GM18870 (cell line): Measurements from ENCODE around the gene NOC4L.
"Not testable (repeated sequence)": the region's sequence is repeated elsewhere in the genome, so short reads cannot be mapped to it uniquely, and the experiment has no call there.

Experiments used
- ATAC-seq: cut with Tn5 transposase; IDR thresholded peaks from one replicate; pipeline ENCODE4 v1.9.1; 2021; ENCODE audit warnings: moderate library complexity; ENCODE audit not compliant: unreplicated experiment

NOC4L gene

DNA sequence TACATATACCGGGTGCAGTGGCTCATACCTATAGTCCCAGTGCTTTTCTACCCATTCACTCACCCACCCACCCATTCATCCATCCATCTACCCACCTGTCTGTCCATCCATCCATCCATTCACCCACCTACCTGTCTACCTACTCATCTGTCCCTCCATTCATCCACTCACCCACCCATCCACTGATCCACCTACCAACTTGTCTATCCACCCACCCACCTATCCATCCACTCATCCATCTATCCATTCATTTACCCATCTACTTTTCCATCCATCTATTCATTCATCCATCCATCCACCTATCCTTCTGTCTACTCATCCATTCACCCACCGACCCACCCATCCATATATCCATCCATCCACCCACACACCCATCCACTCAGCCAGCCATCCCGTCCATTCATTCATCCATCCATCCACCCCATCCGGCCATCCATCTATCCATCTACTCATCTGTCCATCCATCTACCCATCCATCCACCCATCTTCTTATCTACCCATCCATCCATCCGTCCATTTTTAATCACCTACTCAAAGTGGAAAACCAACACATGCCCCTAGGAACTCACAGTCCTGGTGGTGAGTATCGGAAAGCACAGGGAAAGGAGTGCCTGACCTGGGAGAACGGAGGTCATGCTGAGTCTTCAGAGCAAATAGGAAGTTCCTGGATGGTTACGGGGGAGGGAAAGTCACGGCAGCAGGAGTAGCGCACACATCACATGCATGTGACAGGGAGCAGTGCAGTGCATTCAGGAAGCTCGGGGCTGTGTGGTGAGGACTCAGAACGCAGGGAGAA is 20.1 kb upstream of the NOC4L start:
- ATAC-seq: no peak

DNA sequence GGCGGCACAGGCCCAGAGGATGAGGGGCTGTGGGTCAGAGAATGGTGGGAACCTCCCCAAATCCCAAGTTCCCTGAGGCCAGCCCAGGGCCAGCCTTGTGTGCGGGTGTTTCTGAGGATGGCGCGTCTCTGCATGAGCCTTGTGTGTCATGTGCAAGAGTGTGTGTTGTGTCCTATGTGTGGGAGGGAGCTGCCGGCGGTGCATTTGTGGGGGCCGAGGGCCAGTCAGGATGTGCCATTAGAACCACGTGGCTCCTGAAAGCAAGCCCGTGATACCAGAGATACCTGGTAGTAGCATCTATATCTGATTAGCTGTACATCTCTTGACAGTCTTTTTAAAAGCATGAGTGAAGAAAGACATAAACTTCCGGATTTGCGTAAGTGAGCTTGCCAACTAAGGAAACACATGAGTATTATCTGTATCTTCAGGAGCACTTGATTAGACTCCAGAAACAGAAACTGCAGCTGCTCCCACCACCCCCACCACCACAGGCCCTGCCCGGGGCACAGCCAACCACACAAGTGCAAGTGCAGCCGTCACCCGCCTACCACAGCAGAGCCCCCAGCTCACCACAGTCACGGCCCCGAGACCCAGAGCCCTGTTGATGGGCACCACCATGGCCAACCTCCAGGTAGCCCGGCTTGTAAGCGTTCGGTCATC is 19.4 kb upstream of the NOC4L start:
- ATAC-seq: no peak

DNA sequence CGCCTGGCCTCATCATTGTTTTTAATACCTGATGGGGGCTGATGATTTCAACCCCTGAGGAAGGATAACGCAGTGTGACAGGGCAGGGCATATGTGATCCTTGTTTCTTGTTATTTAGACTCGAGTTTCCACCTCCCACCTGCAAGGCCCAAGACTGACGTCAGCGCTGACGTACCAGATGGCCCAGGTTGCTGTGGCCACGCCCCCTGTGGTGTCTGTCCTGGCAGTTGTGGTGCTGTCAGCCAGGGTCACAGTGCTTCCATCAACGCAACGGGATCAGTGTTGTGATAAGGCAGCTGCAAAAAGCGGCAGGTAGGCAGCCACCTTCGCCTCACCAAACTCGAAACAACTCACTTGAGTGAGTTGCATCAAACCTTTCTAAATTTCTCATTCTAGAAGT is 18.5 kb upstream of the NOC4L start:
- no peak for ATAC-seq

DNA sequence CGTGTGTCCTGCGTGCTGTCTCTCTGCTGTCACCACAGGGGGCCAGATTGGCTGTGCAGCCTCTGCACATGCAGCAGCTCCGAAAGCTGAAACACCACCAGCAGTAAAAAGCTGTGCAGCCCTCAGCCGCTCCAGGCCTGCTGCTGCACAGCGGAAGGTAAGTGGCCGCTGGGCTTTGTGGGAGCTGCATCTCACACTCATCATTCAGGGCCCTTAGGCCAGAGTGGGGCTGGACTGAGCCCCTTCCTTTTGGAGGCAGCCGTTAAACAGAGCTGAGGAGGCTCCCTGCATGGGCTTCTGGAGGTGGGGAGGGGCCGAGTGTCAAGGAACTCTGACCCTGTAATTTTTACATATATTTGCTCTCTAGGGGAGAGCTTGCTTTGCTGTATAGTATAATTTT is 17.2 kb upstream of the NOC4L start:
- no peak for ATAC-seq

DNA sequence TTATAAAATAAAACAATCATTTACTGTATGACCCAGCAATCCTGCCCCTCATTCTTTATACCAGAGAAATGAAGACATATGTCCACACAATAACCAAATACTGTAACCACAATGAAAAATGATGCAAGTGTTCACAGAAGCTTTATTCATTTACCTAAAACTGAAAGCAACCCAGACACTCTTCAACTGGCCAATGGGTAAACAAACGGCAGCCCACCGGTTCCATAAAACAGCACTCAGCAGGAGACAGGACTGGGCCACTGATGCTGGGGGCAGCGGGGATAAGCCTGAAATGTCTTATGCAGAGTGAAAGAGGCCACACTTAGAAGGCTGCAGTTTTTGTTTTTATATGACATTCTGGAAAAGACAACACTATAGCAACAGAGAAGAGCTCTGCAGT is 15.2 kb upstream of the NOC4L start:
- no peak for ATAC-seq

DNA sequence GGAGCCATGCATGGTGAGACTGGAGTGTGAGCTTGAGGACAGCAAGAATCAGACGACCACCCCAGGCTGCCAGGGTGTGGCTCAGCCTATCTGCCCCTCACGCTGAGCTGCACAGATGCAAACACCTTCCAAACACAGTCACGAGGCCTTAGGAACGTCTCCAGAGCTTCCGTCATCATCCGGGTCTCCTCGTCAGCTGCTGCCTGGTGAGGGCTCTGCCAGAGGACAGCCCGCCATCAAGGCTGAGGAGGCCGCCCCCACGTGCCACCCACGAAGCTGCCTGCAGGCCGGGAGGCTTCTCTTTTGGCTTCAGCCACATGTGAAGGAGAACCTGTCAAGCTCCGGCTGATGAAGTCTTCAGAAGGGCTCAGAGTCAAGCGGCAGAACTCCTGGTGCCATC is 13.6 kb upstream of the NOC4L start:
- ATAC-seq: no peak

DNA sequence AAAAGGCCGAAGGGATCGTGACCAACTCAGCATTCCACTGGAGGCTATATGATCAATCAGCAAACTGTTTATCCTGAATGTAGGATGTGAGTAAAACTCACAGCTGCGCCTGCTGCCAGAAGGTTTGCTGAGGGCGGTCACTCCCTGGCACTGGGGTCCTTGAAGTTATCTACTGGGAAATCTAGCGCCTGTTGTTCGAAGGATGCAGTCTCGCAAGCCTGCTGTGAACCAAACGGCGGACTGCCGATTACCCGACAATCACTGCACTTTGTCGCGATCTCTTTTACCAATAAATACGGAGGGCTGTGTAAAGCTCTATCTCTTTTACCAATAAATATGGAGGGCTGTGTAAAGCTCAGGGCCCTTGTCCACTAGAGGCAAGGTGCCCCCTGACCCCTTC is 13.0 kb upstream of the NOC4L start:
- ATAC-seq: no peak

DNA sequence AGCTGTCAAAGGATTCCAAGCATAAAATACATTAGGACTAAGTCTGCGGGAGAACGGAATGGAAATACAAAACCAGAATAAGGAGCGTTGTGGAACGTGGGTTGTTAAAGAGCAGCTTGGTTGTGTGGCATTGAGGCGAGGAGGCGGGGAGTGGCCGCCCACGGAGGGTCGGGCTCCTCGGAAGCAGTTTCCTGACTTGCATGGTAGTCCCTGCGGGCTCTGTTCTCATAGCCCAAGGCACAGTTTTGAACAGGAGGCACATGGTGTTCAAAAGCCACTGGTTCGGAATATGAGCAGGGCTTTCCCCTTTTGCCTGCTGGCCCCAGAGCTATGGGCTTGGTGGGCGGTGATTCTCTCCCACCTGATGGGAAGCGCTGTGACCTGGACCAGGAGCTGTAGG is 12.3 kb upstream of the NOC4L start:
- no peak for ATAC-seq

DNA sequence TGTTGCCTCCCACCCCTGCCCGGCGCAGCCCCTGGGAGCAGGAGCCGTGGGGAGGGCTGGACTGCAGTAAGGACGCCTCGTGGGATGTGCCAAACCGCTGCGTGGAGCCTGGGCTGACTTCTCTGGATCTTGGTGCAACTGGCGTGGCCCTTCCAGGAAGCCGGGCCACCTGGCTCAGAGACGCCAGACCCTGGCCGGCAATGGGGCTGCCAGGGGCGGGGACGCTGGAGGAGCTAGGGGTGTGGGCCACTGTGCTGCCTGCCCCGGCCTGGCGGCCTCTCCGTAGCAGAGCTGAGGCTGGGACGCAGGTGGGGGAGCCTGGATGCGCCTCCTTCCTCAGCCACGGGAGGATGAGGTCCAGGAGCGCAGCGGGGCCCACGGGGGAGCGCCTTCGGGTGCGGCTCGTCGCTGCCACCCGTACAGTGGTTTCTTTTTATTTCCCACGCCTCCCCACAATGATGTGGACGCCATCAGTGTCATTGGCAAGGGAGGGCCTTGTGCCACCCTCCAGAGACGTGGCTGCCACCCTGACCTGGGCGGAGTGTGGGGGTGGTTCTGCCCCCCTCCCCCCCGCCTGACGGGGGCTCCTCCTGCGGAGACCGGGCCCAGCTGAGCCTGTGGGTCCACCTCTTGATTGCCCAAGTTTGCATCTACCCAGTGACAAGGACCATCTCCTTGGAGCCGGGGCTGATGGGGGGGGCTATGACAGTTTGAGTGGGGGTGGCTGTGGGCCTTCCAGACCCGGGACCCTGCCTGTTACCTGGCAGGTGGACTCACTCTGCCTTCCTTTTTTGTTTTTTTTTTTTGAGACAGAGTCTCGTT is 11.4 kb upstream of the NOC4L start:
- no peak for ATAC-seq

DNA sequence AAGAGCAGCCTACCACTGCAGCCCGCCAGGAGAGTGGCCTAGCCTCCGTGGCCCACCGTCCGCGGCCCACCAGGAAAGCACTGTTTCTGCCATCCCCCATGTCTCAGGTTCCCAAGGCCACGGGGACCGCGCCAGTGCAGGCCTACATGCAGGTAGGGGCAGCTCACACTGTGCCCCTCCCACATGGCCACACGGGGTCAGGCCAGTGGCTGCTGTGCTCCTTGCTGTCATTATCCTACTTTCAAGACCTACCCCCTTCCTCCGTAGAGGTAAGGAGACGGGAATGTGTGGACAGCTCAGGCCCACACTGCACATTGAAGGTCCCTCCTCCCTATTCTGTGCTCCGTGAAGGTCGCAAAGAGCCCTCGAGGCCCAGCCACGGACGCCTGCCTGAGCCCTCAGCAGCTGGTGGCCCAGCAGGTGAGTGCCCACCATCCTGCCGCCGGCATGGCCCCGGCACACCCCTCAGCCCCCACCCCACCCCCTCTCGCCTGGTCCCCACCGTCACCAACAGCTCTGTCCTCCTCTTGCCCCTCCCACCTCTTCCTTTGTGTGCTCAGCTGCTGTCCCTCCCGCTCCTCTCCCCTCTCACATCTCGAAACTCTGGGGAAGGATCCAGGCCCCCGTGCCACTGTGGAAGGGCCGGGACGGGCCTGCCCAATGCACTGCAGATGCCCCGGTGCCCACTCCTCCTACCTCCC is 10.2 kb upstream of the NOC4L start:
- ATAC-seq: no peak

DNA sequence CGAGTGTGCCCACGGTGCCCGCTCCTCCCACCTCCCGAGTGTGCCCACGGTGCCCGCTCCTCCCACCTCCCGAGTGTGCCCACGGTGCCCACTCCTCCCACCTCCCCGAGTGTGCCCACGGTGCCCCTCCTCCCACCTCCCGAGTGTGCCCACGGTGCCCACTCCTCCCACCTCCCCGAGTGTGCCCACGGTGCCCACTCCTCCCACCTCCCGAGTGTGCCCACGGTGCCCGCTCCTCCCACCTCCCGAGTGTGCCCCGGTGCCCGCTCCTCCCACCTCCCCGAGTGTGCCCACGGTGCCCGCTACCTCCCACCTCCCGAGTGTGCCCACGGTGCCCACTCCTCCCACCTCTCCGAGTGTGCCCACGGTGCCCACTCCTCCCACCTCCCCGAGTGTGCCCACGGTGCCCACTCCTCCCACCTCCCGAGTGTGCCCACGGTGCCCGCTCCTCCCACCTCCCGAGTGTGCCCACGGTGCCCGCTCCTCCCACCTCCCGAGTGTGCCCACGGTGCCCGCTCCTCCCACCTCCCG is 9.5 kb upstream of the NOC4L start:
- not testable (repeated sequence) for ATAC-seq

DNA sequence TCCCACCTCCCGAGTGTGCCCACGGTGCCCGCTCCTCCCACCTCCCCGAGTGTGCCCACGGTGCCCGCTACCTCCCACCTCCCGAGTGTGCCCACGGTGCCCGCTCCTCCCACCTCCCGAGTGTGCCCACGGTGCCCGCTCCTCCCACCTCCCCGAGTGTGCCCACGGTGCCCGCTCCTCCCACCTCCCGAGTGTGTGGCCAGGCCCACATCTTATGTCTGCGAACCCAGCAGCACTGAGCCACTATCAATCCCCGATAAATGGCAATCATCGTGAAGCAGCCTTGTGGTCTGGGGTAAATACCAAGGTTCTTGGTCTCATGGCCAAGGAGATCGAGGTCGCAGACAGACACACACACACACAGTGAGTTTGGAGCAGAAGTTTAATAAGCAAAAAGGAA is 8.0 kb upstream of the NOC4L start:
- not testable (repeated sequence) for ATAC-seq

DNA sequence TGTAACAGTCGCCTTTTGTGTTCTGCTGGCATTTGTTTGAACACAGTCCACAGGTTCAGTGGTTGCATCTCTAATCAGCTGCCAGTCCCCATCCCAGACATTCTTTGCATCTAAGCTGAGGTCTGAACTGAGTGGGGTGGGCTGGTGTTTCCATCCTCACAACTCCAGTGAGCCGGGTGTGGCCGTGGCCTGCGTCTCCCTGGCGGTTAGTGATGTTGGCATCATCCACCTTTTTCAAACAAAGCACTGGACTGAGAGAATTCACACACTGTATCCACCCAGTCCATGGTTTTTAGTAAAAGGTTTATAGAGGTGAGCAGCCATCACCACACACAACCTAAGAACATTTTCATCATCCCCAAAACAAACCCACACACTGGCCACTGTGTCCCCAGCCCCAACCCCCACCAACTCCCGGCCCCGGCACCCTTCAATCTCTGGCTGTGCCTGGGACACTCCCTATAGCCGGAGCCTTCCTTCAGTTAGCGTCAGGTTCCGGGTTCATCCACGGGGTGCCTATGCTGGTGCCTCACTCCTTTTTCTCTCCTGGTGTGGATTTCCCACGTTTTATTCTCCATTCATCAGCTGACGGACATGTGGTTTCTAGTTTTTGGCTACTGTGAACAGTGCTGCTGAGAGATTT is 6.7 kb upstream of the NOC4L start:
- ATAC-seq: no peak

DNA sequence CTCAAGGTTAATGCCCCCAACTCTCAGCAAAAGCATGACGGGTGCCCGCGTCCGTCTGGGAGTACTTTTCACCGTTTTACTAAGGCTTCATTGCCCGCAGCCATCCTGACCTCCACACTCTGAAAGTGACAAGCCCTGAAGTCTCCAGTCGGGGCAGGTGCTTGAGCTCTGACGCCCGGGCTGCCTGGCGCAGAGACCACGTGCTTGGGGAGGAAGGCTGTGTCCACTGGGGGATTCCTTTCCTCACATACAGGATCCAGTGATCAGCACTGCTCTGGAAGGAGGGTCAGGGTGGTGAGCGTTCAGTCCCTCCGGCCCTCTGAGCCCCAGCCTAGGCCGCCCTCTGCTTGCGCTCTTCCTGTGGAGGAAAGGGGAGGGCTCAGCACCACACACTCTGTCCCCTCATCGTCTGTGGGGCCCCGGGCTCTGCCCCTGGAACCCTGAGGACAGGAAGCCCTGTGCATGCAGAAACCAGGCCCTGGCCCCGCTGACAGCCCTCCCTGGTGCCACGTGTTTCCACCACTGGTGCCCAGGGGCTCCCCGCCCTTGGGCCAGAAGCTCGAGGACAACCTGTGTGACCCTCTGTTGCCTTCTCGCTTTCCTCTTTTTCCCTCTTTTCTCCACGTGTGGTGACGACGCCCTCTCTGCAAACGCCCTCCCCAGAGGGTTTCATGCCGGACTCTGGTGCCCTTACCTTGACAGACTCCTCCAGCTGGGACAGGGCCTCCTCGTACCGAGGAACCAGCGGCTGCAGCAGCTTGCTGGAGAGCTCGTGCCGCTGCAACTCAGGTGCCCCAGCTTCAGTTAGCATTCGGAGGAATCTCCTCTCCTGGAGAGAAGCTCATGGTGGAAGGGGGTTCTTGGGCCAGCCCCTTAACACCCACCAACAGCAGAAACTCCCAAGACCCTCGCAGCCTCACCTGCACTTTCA is 5.1 kb upstream of the NOC4L start:
- ATAC-seq: no peak

DNA sequence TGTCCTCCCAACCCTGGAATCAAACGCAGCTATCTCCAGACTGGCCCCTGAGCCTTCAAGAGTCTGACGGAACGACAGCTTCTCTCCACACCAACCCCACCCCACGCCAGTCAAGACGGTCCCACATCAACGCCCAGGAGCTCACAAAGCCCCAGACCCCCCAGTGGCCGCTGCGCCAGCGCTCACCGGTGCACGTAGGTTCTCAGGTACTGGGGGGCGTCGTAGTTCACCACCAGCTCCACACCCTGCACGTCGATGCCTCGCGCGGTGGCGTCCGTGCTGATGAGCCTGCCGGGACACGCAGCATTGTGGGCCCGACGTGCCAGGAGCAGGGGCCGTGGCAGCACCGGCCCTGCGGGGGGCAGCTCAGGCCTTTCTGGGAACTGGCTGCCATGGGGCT is 4.3 kb upstream of the NOC4L start:
- ATAC-seq: no peak

DNA sequence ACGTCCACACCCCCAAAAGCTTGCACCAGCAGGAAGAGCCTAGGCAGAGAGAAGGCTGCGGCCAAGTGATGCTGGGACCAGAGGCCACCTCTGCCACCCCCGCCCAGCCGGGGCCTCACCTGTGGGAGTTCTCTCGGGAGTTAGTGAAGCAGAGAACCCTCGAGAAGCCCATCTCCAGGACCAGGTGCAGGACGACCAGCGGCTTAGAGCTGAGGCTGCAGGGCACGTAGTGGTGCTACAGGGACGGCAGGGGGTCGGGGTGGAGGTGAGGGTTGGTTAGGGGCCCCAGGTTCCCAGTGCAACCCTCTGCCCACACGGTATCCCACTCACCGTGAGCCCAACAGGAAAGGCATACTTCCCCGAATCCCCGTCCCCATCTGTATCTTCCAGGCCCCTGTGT is 3.8 kb upstream of the NOC4L start:
- no peak for ATAC-seq

DNA sequence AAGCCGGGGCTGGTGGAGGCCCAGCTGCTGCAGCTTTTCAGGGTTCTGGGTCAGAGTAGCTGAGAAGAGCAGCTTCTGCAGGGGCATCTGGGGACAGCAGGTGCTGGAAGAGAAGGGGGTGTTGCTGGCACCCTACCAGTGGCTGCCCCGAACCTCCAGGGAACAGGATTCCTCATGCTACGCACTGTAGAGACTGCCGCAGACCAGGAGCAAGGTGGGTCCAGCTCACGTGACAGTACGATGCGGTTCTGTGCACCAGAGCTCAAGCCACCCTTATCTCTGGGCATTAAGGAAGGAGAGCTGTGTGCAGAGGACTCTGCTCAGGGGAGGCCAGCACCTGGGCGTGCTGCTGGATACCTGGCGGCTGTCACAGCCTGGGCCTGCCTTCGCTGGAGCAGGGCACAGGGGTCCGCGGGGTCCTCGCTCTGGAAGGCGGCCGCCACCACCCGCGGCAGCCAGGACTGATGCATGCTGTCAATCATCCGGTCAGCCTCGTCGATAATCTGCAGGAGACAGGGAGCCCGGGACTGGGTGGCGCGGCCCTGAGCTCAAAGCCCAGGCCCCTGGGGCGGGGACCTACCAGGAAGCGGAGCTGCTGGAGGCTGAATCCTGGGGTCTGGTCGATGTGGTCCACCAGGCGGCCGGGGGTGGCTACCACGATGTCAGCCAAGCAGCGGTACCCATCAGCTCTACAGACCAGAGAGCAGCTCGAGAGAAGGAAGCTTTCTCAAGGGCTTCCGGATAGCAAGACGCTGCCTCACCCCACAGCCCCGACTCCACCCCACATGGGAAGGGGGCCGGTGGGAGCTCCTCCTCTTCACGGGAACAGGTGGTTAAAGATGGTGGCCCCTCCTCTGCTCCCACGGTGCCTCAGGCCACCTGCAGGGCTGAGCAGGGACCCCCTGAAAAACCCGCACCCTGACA is 3.1 kb upstream of the NOC4L start:
- ATAC-seq: no peak

DNA sequence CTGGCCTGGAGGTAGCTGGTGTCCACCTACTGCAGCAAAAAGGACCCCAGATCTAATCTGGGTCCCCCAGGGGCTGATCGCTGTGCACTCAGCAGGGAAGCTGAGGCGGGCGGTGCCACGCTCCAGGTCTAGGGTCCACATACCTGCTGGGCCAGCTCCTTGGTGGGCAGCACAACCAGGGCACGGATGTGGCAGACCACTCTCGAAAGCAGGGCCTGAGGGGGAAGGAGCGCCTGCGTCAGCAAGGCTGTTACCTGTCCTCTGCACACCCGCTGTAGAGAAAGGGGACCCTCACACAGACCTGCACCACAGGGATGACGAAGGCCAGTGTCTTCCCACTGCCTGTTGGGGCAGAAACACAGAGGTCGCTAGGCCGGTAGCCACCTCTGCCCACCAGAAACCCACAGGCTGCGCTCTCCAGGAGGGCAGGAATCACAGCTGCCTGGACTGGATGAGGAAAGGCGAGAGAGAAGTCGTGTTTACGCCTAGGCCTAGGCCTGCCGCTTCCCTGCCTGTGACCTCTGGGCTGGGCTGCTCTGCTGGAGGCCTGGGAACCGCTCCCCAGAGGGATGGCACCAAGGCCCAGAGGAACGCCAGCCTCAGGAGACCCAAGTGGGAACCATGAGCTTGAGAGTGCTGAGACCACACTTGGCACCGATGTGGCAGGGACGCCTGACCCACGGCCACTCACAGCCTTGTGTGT is 2.1 kb upstream of the NOC4L start:
- ATAC-seq: no peak
